WERI-Rb-1 (cell line): ENCODE results near the gene LGSN.
"Not testable (repeated sequence)": the region's sequence is repeated elsewhere in the genome, so short reads cannot be mapped to it uniquely, and the experiment has no call there.

ENCODE experiments used
- DNase-seq: peaks from one replicate; pipeline ENCODE4 v3.0.0-alpha.2; 2020
- H3K27ac ChIP-seq: fragments of 250-450 bp; sonication (Bioruptor Pico); 2 replicates; pipeline ENCODE4 v1.5.1; 2020; ENCODE audit warnings: mild to moderate bottlenecking, moderate library complexity
- H3K27me3 ChIP-seq: fragments of 250-450 bp; sonication (Bioruptor Pico); 2 replicates; pipeline ENCODE4 v1.5.1; 2021; ENCODE audit warnings: mild to moderate bottlenecking, low read depth, moderate library complexity; ENCODE audit not compliant: insufficient read depth, severe bottlenecking
- H3K36me3 ChIP-seq: fragments of 250-450 bp; sonication (Bioruptor Pico); 2 replicates; pipeline ENCODE4 v1.5.1; 2020; ENCODE audit warnings: mild to moderate bottlenecking, moderate library complexity
- H3K4me3 ChIP-seq: 2 replicates; pipeline ENCODE4 v1.5.1; 2011; ENCODE audit warnings: low read depth, mild to moderate bottlenecking, control low read depth, low read length
- H3K9me3 ChIP-seq: fragments of 250-450 bp; sonication (Bioruptor Pico); 2 replicates; pipeline ENCODE4 v1.5.1; 2021; ENCODE audit warnings: mild to moderate bottlenecking, moderate library complexity; ENCODE audit not compliant: severe bottlenecking
- TF ChIP-seq, protein P1 (sequence below): IDR thresholded peaks from 2 replicates; pipeline ENCODE4 v1.5.1; 2011; ENCODE audit warnings: low read depth, mild to moderate bottlenecking, control low read depth, inconsistent platforms, low read length

LGSN gene

DNA sequence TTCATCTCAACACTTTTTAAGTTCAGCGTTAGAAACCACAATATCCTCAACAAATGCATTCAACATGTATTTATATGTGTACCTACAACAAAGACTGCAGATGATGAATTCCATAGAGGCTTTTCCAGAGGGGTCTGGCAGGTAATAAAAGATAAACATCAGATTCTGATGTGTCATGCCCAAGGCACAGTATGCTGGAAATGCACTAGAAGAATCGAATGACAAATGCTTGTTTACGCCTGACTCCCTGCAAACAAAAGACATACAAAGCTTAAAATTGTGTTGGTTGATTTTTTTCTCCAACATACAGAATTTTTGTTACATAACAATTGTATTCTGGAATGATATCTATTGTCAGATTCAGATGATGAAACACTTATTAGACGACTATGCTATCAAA is at the start of gene LGSN:
Gene LGSN, minus strand, starts transcription at position 45 of the 400 bp plus-strand sequence. Its CDS starts 40 bp downstream, at position 5.
- no peaks in the 10 kb centered on the region for H3K36me3 ChIP-seq
- H3K4me3 ChIP-seq, result no peak within 1 kb of the TSS
- TF ChIP-seq, protein P1, sequence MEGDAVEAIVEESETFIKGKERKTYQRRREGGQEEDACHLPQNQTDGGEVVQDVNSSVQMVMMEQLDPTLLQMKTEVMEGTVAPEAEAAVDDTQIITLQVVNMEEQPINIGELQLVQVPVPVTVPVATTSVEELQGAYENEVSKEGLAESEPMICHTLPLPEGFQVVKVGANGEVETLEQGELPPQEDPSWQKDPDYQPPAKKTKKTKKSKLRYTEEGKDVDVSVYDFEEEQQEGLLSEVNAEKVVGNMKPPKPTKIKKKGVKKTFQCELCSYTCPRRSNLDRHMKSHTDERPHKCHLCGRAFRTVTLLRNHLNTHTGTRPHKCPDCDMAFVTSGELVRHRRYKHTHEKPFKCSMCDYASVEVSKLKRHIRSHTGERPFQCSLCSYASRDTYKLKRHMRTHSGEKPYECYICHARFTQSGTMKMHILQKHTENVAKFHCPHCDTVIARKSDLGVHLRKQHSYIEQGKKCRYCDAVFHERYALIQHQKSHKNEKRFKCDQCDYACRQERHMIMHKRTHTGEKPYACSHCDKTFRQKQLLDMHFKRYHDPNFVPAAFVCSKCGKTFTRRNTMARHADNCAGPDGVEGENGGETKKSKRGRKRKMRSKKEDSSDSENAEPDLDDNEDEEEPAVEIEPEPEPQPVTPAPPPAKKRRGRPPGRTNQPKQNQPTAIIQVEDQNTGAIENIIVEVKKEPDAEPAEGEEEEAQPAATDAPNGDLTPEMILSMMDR, result no peak
- H3K27me3 ChIP-seq, result no peaks in the 10 kb centered on the region
- no peak within 1 kb of the TSS for H3K27ac ChIP-seq
- DNase-seq, result no peak
- no peaks in the 10 kb centered on the region for H3K9me3 ChIP-seq

- TF ChIP-seq, protein P1, result no peak
- Histone ChIP-seq H3K27me3 (no peaks in the 10 kb centered on the region), H3K36me3 (no peaks in the 10 kb centered on the region), H3K27ac (no peak overlapping the region), H3K4me3 (no peak overlapping the region), H3K9me3 (no peaks in the 10 kb centered on the region)
- no peak for DNase-seq
Observed at GRCh38 chr6:63368347-63368746, 48.6 kb upstream of the LGSN start.

- H3K27ac ChIP-seq, H3K9me3 ChIP-seq, H3K36me3 ChIP-seq, H3K4me3 ChIP-seq, H3K27me3 ChIP-seq, DNase-seq: not testable (repeated sequence)
Observed at GRCh38 chr6:63362500-63363120, 42.8 kb upstream of the LGSN start.

DNA sequence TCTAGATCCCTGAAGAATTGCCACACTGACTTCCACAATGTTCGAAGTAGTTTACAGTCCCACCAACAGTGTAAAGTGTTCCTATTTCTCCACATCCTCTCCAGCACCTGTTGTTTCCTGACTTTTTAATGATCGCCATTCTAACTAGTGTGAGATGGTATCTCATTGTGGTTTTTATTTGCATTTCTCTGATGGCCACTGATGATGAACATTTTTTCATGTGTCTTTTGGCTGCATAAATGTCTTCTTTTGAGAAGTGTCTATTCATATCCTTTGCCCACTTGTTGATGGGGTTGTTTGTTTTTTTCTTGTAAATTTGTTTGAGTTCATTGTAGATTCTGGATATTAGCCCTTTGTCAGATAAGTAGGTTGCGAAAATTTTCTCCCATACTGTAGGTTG is 37.6 kb upstream of the LGSN start:
- not testable (repeated sequence) for H3K27ac ChIP-seq, H3K4me3 ChIP-seq, H3K27me3 ChIP-seq, H3K9me3 ChIP-seq, DNase-seq, H3K36me3 ChIP-seq

GRCh38 chr6:63355632-63356031 is 35.8 kb upstream of the LGSN start:
- Histone ChIP-seq H3K27me3 (no peaks in the 10 kb centered on the region), H3K9me3 (no peaks in the 10 kb centered on the region), H3K36me3 (no peaks in the 10 kb centered on the region)

DNA sequence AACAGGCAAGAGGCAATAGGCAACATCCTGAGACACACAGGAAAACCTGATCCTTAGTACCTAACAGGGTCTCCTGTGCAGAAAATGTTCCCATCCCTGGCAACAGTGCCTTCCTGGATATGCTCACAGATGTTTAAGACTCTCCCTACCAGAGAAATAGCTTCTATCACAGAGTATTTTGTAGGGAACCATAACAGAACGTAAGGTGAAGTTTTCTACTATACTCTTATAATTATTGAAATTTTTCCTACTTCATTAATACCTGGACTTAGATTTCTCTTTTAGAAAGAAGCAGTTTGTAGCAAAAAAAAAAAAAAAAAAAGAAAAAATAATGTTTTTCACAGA is 33.5 kb upstream of the LGSN start:
- DNase-seq, result no peak
- H3K4me3 ChIP-seq, result no peak overlapping the region
- TF ChIP-seq, protein P1, result no peak
- H3K27ac ChIP-seq, result no peak overlapping the region
- no peaks in the 10 kb centered on the region for H3K27me3 ChIP-seq
- no peaks in the 10 kb centered on the region for H3K9me3 ChIP-seq
- H3K36me3 ChIP-seq, result no peaks in the 10 kb centered on the region

More at GRCh38 chr6:63355632-63356031, 35.8 kb upstream of the LGSN start:
- Histone ChIP-seq H3K27ac (no peak overlapping the region), H3K4me3 (no peak overlapping the region)
- TF ChIP-seq, protein P1, result no peak
- no peak for DNase-seq
